ENCODE results near the gene SLC6A11. TPM values are rescaled to one million over a fixed set of nuclear protein-coding genes. Genes with fewer than 3 reads are reported as not detected.
A peak's percentile ranks its signal among the peaks of the same experiment; 100 is the strongest.

SLC6A11 gene
- total RNA-seq, 6 donors from 2014 or later, result 0.07 TPM; not detected in 5

DNA sequence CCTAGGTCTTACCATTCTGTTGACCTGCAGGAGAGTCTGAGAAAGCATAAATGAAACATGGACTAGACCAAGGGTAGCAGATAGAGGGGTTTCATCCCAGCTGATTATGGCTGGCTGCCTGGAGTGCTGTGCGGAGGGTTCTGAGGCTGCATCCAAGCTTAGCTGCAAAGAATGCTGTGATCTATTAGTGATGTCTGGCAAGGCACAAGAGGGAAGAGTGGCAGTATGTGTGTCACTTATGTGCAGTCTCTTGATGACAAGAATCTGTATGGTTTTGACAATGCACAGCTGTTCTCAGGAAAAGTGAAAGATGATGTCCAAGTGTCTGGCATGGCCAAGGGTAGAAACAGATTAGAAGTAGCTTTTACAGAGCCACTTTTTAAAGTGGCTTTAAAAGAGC, 54.3 kb downstream of the SLC6A11 start:
- TF ChIP-seq POLR2AphosphoS5 (IDR thresholded peaks at IDR 0.05), result no peak
- TF ChIP-seq EP300 (IDR thresholded peaks at IDR 0.05), result no peak
- ATAC-seq (ENCODE audit: low FRiP score in 2 of 2) (no peak), DNase-seq (no peak)
- Histone ChIP-seq H3K9me3 (no peaks in the 10 kb centered on the region), H3K4me3 (no peak overlapping the region), H3K27me3 (no peaks in the 10 kb centered on the region), H3K4me1 (no peaks in the 10 kb centered on the region), H3K27ac (no peak overlapping the region), H3K36me3 (no peaks in the 10 kb centered on the region)
- whole genome bisulfite sequencing, 2 donors, result 83% methylated on average over 1 of the region's 1 CpG

GRCh38 chr3:10873415-10873814, 57.4 kb downstream of the SLC6A11 start:
- DNase-seq (no peak), ATAC-seq (ENCODE audit: low FRiP score in 2 of 2) (no peak)
- Histone ChIP-seq H3K36me3 (no peaks in the 10 kb centered on the region), H3K27me3 (no peaks in the 10 kb centered on the region), H3K4me3 (no peak overlapping the region), H3K27ac (no peak overlapping the region), H3K9me3 (no peaks in the 10 kb centered on the region), H3K4me1 (no peaks in the 10 kb centered on the region)
- TF ChIP-seq, protein P1, sequence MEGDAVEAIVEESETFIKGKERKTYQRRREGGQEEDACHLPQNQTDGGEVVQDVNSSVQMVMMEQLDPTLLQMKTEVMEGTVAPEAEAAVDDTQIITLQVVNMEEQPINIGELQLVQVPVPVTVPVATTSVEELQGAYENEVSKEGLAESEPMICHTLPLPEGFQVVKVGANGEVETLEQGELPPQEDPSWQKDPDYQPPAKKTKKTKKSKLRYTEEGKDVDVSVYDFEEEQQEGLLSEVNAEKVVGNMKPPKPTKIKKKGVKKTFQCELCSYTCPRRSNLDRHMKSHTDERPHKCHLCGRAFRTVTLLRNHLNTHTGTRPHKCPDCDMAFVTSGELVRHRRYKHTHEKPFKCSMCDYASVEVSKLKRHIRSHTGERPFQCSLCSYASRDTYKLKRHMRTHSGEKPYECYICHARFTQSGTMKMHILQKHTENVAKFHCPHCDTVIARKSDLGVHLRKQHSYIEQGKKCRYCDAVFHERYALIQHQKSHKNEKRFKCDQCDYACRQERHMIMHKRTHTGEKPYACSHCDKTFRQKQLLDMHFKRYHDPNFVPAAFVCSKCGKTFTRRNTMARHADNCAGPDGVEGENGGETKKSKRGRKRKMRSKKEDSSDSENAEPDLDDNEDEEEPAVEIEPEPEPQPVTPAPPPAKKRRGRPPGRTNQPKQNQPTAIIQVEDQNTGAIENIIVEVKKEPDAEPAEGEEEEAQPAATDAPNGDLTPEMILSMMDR (IDR thresholded peaks at IDR 0.05), result no peak
- no peak for TF ChIP-seq POLR2A (IDR thresholded peaks at IDR 0.05)
- 65 to 80% methylated on average over 5 of the region's 5 CpGs for WGBS, 2 donors

DNA sequence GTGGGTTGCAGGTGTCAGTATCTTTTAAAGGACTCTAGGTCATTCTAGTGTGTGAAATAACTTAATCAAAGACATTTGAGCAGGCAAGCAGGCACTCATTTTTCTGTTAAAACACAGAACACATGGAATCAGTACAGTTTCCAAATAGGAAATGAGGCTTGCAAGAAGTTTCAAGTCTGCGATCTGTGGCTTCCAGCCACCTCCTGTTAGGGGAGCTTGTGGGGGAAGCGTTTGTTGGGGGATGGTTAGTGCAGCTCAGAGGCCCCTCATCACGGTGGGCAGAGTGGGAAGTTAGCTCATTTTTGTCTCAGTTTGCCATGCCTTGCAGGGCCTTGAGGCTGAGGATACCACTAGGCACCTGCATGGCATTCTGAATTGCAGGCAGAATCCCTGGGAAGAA, 59.9 kb downstream of the SLC6A11 start:
- no peaks in the 10 kb centered on the region for H3K27me3 ChIP-seq
- no peak for ATAC-seq (ENCODE audit: low FRiP score in 2 of 2)
- H3K9me3 ChIP-seq, result no peaks in the 10 kb centered on the region
- WGBS, 2 donors, result 32 to 37% methylated on average over 3 of the region's 3 CpGs
- no peak overlapping the region for H3K4me3 ChIP-seq
- no peak for DNase-seq
- H3K4me1 ChIP-seq, result no peaks in the 10 kb centered on the region
- TF ChIP-seq POLR2A (IDR thresholded peaks at IDR 0.05) (no peak), POLR2AphosphoS5 (IDR thresholded peaks at IDR 0.05) (no peak), EP300 (IDR thresholded peaks at IDR 0.05) (no peak)
- TF ChIP-seq, protein P1 (IDR thresholded peaks at IDR 0.05), result no peak
- H3K27ac ChIP-seq, result no peak overlapping the region
- H3K36me3 ChIP-seq, result no peaks in the 10 kb centered on the region

GRCh38 chr3:10876661-10877060, 60.6 kb downstream of the SLC6A11 start:
- WGBS, 2 donors, result 45 to 53% methylated on average over 4 of the region's 4 CpGs
- ATAC-seq (ENCODE audit: low FRiP score in 2 of 2) (no peak), DNase-seq (no peak)

DNA sequence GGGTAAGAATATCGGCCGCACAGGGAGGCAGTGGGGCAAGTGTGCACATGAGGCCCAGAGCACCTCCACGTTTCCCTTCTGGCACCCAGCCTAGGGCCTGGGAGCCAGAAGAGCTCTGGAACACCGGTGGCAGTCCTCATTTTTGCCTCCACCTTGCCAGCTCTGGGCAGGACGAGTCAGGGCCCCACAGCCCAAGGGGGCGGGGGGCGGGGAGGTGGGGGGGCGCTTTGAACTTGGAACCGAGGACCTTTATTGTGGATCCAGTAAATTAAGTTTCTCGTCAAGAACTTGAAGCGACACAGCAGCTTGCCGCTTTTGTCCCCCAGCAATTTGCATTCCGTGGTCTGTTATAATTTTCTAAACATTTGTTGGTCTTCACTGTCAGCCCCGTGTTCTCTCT, 66.8 kb downstream of the SLC6A11 start:
- WGBS, 2 donors, result 79 to 85% methylated on average over 9 to 14 of the region's 14 CpGs
- no peaks in the 10 kb centered on the region for H3K4me1 ChIP-seq
- no peaks in the 10 kb centered on the region for H3K27me3 ChIP-seq
- no peaks in the 10 kb centered on the region for H3K9me3 ChIP-seq
- DNase-seq (peak in 1 of 2 donors; percentile 54), ATAC-seq (ENCODE audit: low FRiP score in 2 of 2) (no peak)
- H3K27ac ChIP-seq, result no peak overlapping the region
- H3K4me3 ChIP-seq, result no peak overlapping the region
- TF ChIP-seq, protein P1 (IDR thresholded peaks at IDR 0.05), result no peak
- TF ChIP-seq POLR2AphosphoS5 (IDR thresholded peaks at IDR 0.05), result no peak
- no peak for TF ChIP-seq POLR2A (IDR thresholded peaks at IDR 0.05)
- TF ChIP-seq EP300 (IDR thresholded peaks at IDR 0.05), result no peak
- H3K36me3 ChIP-seq, result no peaks in the 10 kb centered on the region

More at GRCh38 chr3:10876661-10877060, 60.6 kb downstream of the SLC6A11 start:
- no peaks in the 10 kb centered on the region for H3K4me1 ChIP-seq
- no peak overlapping the region for H3K4me3 ChIP-seq
- H3K36me3 ChIP-seq, result no peaks in the 10 kb centered on the region
- no peaks in the 10 kb centered on the region for H3K27me3 ChIP-seq
- no peaks in the 10 kb centered on the region for H3K9me3 ChIP-seq
- no peak overlapping the region for H3K27ac ChIP-seq
- TF ChIP-seq POLR2A (IDR thresholded peaks at IDR 0.05), result no peak
- no peak for TF ChIP-seq EP300 (IDR thresholded peaks at IDR 0.05)
- TF ChIP-seq, protein P1 (IDR thresholded peaks at IDR 0.05), result no peak

All from upper lobe of left lung (tissue), 6 donors.